GM12878 (cell line): ENCODE results near the gene WWOX. TPM values are rescaled to one million over a fixed set of nuclear protein-coding genes. Genes with fewer than 3 reads are reported as not detected.

Source experiments
- ATAC-seq: fragments of 200-7000 bp; cut with Tn5 transposase; 3 replicates; pipeline ENCODE4 v1.9.1; 2020; ENCODE audit warnings: mild to moderate bottlenecking, moderate library complexity
- BruUV-seq: library from RNA; stranded (reverse); fragments of 400-500 nt; replicated peaks from 2 replicates; lab custom pipeline; 2021; lab: Mats Ljungman, UMichigan
- CTCF ChIA-PET: fragments of 300-600 bp; sonication (Branson Sonifier 250); formaldehyde crosslinking; extraction: SDS; loops from one replicate; lab custom pipeline; 2021; ENCODE audit warnings: inconsistent platforms; lab: Yijun Ruan, JAX
- POLR2A ChIA-PET: fragments of 350-600 bp; formaldehyde crosslinking; extraction: SDS; loops from one replicate; lab custom pipeline; 2021; ENCODE audit warnings: inconsistent platforms; lab: Charles Lee
- RAD21 ChIA-PET: fragments of 300-600 bp; sonication (Branson Sonifier 250); formaldehyde crosslinking; loops from one replicate; lab custom pipeline; 2023; ENCODE audit warnings: antibody characterized with exemption; ENCODE audit not compliant: unreplicated experiment; lab: Charles Lee
- SMC1A ChIA-PET: fragments of 300-600 bp; sonication (Branson Sonifier 250); formaldehyde crosslinking; loops from one replicate; lab custom pipeline; 2023; ENCODE audit not compliant: unreplicated experiment, uncharacterized antibody; lab: Charles Lee
- DNase-seq: peaks from one replicate; pipeline ENCODE4 v3.0.0-alpha.2; 2011; ENCODE audit warnings: low read depth, low spot score
- FAIRE-seq: peaks from 3 replicates; lab custom pipeline; 2011; peaks lifted over from hg19 to GRCh38; lab: Jason Lieb, UNC
- H2AFZ ChIP-seq: 2 replicates; pipeline ENCODE4 v1.6.0; 2011; ENCODE audit warnings: low read depth, low read length, control low read depth; ENCODE audit not compliant: control insufficient read depth
- H3K27ac ChIP-seq: 2 replicates; pipeline ENCODE4 v1.5.1; 2011; ENCODE audit warnings: control low read depth; ENCODE audit not compliant: control insufficient read depth, insufficient read depth
- H3K27me3 ChIP-seq, 2 experiments: replicated peaks in 1 of 2; 2 replicates each; pipeline versions ENCODE4 v1.6.0 to v1.6.1; 2011; ENCODE audit warnings: low read length in 1 of 2; ENCODE audit not compliant: control insufficient read depth in 2 of 2, insufficient read depth in 2 of 2
- H3K36me3 ChIP-seq, 2 experiments: 2 replicates each; pipeline ENCODE4 v1.5.1; 2011; ENCODE audit warnings: low read length in 1 of 2; ENCODE audit not compliant: control insufficient read depth in 2 of 2, insufficient read depth in 2 of 2
- H3K4me1 ChIP-seq: 2 replicates; pipeline ENCODE4 v1.6.1; 2011; ENCODE audit warnings: mild to moderate bottlenecking, low read length, moderate library complexity, mixed read lengths; ENCODE audit not compliant: control insufficient read depth, insufficient read depth
- H3K4me2 ChIP-seq: 2 replicates; pipeline ENCODE4 v1.6.0; 2011; ENCODE audit warnings: control low read depth; ENCODE audit not compliant: control insufficient read depth, insufficient read depth
- H3K4me3 ChIP-seq: fragments of 200-600 bp; sonication (generic); 2 replicates; pipeline ENCODE4 v1.5.1; 2016
- H3K79me2 ChIP-seq: 2 replicates; pipeline ENCODE4 v1.6.0; 2011; ENCODE audit warnings: low read length; ENCODE audit not compliant: control insufficient read depth, insufficient read depth
- H3K9ac ChIP-seq: 2 replicates; pipeline ENCODE4 v1.8.0; 2011; ENCODE audit warnings: low read length, control low read depth, mixed read lengths; ENCODE audit not compliant: control insufficient read depth, insufficient read depth
- H3K9me3 ChIP-seq: replicated peaks from 3 replicates; pipeline ENCODE4 v1.5.1; 2011; ENCODE audit warnings: mild to moderate bottlenecking, low read length; ENCODE audit not compliant: control insufficient read depth, insufficient read depth
- H4K20me1 ChIP-seq: 2 replicates; pipeline ENCODE4 v1.6.0; 2011; ENCODE audit not compliant: control insufficient read depth, insufficient read depth
- BRCA1 ChIP-seq: IDR thresholded peaks from 2 replicates; pipeline ENCODE4 v1.6.1; 2011; ENCODE audit warnings: low read depth, low read length, improper control_type of control experiment
- SUPT20H ChIP-seq: IDR thresholded peaks from 2 replicates; pipeline ENCODE4 v1.6.1; 2011; ENCODE audit warnings: low read depth, mild to moderate bottlenecking, low read length, moderate library complexity, borderline replicate concordance; ENCODE audit not compliant: control insufficient read depth
- ZBTB33 ChIP-seq: fragments of 450-650 bp; IDR thresholded peaks from 2 replicates; pipeline ENCODE4 v1.6.1; 2017; ENCODE audit warnings: mild to moderate bottlenecking
- ZZZ3 ChIP-seq: IDR thresholded peaks from 2 replicates; pipeline ENCODE4 v1.6.1; 2011; ENCODE audit warnings: low read depth; ENCODE audit not compliant: control insufficient read depth, insufficient read length
- WGBS: methylation state at CpG from one replicate; pipeline ENCODE4 v1.1.6; 2016; ENCODE audit warnings: low lambda C conversion rate; ENCODE audit not compliant: insufficient replicate concordance, insufficient coverage; ENCODE audit errors: missing lambda C conversion rate; 5-methylcytosine and 5-hydroxymethylcytosine counted together
- in situ Hi-C: fragments of 300-500 bp; cut with MboI; formaldehyde crosslinking; loops from 9 replicates; pipeline ENCODE4 v1.14.3; 2018; ENCODE audit warnings: mixed read lengths
- intact Hi-C: fragments of 100-400 bp; cut with micrococcal nuclease; formaldehyde crosslinking; loops from one replicate; pipeline ENCODE4 v1.14.2; 2022; ENCODE audit not compliant: unreplicated experiment
- polyA plus RNA-seq, 11 experiments: library from polyadenylated mRNA; depleted of rRNA in 4 of 11; unstranded in 6 of 11; stranded (reverse) in 5 of 11; fragments of >200 nt; fragmentation: Nextera tagmentation in 4 of 11; fragmentation: Illumina TruSeq in 1 of 11; extraction: Ambion mirVana in 4 of 11; extraction: Trizol in 1 of 11; gene quantifications; 1 replicate in 1 of 11; 2 replicates in 10 of 11; pipeline versions ENCODE4 v1.2.1 to v1.2.3, GENCODE V29; 2011 to 2016; ENCODE audit warnings: inconsistent platforms in 2 of 11, missing spikeins in 2 of 11, low read depth in 1 of 11
- total RNA-seq, 4 experiments: library from RNA; depleted of rRNA in 3 of 4; stranded (reverse); fragments of >200 nt in 3 of 4; fragmentation: Illumina TruSeq in 1 of 4; extraction: Trizol in 1 of 4; gene quantifications; 2 replicates each; pipeline versions ENCODE4 v1.2.1 to v1.2.3, GENCODE V29; 2013 to 2021

Gene WWOX
- total and polyA plus RNA-seq, 10 of the 15 experiments (the other 5 are each of a cell fraction or from before 2014, with no cell fraction given): 2.8 to 24.4 (median 17.8) TPM

GRCh38 chr16:78298986-78299385, 199.5 kb downstream of the WWOX start (continued):
- TF ChIP-seq ZBTB33: no peak
- TF ChIP-seq, all 136 proteins: peak for 0

GRCh38 chr16:78300469-78300868, 201.0 kb downstream of the WWOX start:
- in situ Hi-C loops (no loop called here), intact Hi-C loops (no loop called here)
- no peaks in the 10 kb centered on the region for H3K79me2 ChIP-seq
- ATAC-seq (no peak), FAIRE-seq (no peak), DNase-seq (no peak)
- H3K27me3 ChIP-seq: no peaks in the 10 kb centered on the region
- no peak overlapping the region for H3K4me2 ChIP-seq
- no peaks in the 10 kb centered on the region for H4K20me1 ChIP-seq
- WGBS: 38% methylated on average over 3 of the region's 3 CpGs
- H3K27ac ChIP-seq: no peak overlapping the region
- H2AFZ ChIP-seq: no peak overlapping the region
- SMC1A ChIA-PET: no interaction called here
- H3K9ac ChIP-seq: no peak overlapping the region
- TF ChIP-seq SUPT20H (no peak), BRCA1 (no peak)
- H3K9me3 ChIP-seq: no peaks in the 10 kb centered on the region
- BruUV-seq: no TSS peak
- no peak overlapping the region for H3K4me3 ChIP-seq
- no peaks in the 10 kb centered on the region for H3K36me3 ChIP-seq
- POLR2A ChIA-PET: no interaction called here
- no peaks in the 10 kb centered on the region for H3K4me1 ChIP-seq
- CTCF ChIA-PET: interaction anchor here (0.7 to 1.1 kb wide), 2 partner anchors 17 to 473 kb away, joined by 3 read pairs; no protein-coding TSS in a partner anchor
- RAD21 ChIA-PET: no interaction called here

- no TSS peak for BruUV-seq
- ChIA-PET RAD21 (no interaction called here), CTCF (no interaction called here), POLR2A (no interaction called here), SMC1A (no interaction called here)
- no peak for DNase-seq
- 55% methylated on average over 4 of the region's 4 CpGs for WGBS
- Histone ChIP-seq H3K4me3 (no peak overlapping the region), H3K27me3 (no peaks in the 10 kb centered on the region), H2AFZ (no peak overlapping the region), H3K9me3 (no peaks in the 10 kb centered on the region), H4K20me1 (no peaks in the 10 kb centered on the region), H3K36me3 (no peaks in the 10 kb centered on the region), H3K4me1 (no peaks in the 10 kb centered on the region), H3K9ac (no peak overlapping the region), H3K79me2 (no peaks in the 10 kb centered on the region), H3K4me2 (no peak overlapping the region), H3K27ac (no peak overlapping the region)
- in situ Hi-C loops (no loop called here), intact Hi-C loops (no loop called here)
- ATAC-seq: no peak
- FAIRE-seq: no peak
- TF ChIP-seq ZZZ3: no peak
Observed at GRCh38 chr16:78303946-78304345, 204.5 kb downstream of the WWOX start.
